GM12875 (cell line): ENCODE measurements around the gene FRAT2.

ENCODE experiments used
- H3K4me3 ChIP-seq: one replicate; pipeline ENCODE4 v1.5.1; 2011; ENCODE audit warnings: low read depth, low read length, control low read depth
- TF ChIP-seq, protein P1 (sequence below): IDR thresholded peaks from 2 replicates; pipeline ENCODE4 v1.5.1; 2011; ENCODE audit warnings: low read depth, mild to moderate bottlenecking, control low read depth, inconsistent platforms, low read length, moderate library complexity, borderline replicate concordance; ENCODE audit not compliant: insufficient read depth

Gene FRAT2

DNA sequence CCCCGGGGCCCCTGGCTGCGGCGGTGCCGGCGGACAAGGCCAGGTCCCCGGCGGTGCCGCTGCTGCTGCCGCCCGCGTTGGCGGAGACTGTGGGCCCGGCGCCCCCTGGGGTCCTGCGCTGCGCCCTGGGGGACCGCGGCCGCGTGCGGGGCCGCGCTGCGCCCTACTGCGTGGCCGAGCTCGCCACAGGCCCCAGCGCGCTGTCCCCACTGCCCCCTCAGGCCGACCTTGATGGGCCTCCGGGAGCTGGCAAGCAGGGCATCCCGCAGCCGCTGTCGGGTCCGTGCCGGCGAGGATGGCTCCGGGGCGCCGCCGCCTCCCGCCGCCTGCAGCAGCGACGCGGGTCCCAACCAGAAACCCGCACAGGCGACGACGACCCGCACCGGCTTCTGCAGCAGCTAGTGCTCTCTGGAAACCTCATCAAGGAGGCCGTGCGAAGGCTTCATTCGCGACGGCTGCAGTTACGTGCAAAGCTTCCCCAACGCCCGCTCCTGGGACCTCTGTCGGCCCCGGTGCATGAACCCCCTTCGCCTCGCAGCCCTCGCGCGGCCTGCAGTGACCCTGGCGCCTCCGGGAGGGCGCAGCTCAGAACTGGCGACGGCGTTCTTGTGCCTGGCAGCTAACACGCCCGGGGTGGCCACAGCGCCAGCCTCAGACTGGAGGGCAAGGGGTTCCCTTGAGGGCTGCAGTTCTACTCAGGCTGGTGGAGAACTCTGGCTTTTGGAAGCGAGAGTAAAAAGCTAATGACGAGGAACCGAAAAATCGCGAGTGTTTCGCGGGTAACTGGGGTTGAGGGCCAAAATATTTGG lies 14.7 kb downstream of the FRAT2 start:
- peak overlapping the region; percentile 67 for H3K4me3 ChIP-seq
- TF ChIP-seq, protein P1, sequence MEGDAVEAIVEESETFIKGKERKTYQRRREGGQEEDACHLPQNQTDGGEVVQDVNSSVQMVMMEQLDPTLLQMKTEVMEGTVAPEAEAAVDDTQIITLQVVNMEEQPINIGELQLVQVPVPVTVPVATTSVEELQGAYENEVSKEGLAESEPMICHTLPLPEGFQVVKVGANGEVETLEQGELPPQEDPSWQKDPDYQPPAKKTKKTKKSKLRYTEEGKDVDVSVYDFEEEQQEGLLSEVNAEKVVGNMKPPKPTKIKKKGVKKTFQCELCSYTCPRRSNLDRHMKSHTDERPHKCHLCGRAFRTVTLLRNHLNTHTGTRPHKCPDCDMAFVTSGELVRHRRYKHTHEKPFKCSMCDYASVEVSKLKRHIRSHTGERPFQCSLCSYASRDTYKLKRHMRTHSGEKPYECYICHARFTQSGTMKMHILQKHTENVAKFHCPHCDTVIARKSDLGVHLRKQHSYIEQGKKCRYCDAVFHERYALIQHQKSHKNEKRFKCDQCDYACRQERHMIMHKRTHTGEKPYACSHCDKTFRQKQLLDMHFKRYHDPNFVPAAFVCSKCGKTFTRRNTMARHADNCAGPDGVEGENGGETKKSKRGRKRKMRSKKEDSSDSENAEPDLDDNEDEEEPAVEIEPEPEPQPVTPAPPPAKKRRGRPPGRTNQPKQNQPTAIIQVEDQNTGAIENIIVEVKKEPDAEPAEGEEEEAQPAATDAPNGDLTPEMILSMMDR, result 0 out of 2 replicates have a peak, but pooled peaks have one; percentile 15

DNA sequence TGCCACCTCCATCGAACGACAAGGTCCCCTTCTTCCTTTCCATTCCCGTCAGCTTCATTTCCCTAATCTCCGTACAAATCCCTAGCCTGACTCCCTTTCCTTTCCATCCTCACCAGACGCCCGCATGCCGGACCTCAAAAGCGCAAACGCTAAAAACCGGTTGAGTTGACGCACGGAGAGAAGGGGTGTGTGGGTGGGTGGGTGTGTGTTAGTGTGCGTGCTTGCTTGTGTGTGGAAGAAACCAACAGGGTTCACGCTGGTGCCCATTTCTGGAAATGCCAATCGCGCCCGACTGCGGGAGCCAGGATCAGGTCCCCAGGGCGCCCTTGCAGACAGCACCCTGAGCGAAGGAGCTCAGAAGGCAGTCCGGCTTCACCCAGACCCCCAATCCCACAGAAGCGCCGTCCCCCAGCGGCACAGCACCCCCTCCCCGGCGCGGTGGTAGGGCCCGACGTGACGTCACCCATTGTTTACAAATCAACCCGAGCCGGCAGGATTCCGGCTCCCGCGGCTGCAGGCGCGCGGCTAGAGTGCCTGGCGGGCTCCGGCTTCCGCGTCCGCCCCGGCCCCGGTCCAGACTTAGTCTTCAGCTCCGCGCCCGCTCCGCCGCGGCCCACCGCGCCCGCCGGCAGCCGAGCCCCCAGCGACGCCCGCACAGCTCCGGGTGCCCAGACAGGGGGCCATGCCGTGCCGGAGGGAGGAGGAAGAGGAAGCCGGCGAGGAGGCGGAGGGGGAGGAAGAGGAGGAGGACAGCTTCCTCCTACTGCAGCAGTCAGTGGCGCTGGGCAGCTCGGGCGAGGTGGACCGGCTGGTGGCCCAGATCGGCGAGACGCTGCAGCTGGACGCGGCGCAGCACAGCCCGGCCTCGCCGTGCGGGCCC lies 15.5 kb downstream of the FRAT2 start, which contains the start of gene FRAT1:
TSS of gene FRAT1 (plus strand) at position 500 of the 880 bp plus-strand sequence. CDS start at position 683, 183 bp downstream.
- TF ChIP-seq, protein P1, result no peak
- H3K4me3 ChIP-seq, result peak within 1 kb of the TSS; percentile 67

GRCh38 chr10:97314671-97315070 lies 19.9 kb downstream of the FRAT2 start:
- TF ChIP-seq, protein P1, result no peak
- no peak overlapping the region for H3K4me3 ChIP-seq

GRCh38 chr10:97312897-97313296 lies 21.6 kb downstream of the FRAT2 start:
- no peak overlapping the region for H3K4me3 ChIP-seq
- TF ChIP-seq, protein P1, result no peak

GRCh38 chr10:97311111-97311626 lies 23.4 kb downstream of the FRAT2 start:
- H3K4me3 ChIP-seq, result no peak overlapping the region

More at GRCh38 chr10:97311111-97311626, 23.4 kb downstream of the FRAT2 start:
- TF ChIP-seq, protein P1, result no peak
